ENCODE results near the gene SLC26A9. TPM values are rescaled to one million over a fixed set of nuclear protein-coding genes. Genes with fewer than 3 reads are reported as not detected.

The SLC26A9 gene
- total RNA-seq, 1 donor: not detected

DNA sequence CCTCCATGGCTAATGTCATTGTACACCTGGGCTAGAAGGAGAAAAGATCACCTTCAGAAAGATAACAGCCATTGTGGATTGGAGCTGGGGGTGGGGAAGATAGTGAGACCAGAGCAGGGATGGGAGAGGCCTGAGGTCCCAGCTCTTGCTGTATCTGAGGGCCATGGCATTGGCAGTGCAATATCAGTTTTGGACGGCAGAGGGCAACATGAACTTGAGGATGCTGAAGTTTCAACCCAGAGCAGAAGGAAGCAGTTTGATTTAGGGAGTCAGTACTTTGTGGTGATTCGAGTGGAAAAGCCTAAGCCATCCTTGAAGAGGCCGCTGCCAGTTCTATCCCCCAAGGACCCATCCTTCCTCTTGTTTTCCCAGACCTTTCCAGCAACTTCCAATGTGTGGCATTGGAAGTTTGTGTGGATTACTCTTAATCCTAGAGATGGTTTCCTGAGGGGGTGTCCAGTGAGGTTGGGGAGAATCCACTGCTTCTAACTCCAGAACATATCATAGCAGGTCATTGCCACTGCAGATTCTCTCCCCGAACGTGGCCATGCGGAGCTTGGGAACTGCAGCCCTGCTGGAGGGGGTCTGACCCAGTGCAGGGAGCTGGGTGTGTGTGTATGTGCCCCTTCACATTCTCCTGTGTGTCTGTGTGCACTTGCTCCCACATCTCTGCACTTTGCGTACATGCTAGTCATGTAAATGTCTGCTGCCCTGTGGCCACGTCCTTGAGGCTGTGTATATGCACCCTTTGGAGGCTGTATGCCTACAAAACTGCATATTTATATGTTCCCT lies 24.1 kb downstream of the SLC26A9 start:
- TF ChIP-seq CTCF (IDR thresholded peaks at IDR 0.05; ENCODE audit: insufficient read depth, low read depth, low read length): peak; percentile 88
- DNase-seq (ENCODE audit: low read depth): peak; percentile 79
- no peak overlapping the region for H3K4me3 ChIP-seq (ENCODE audit: low read depth, low read length)

DNA sequence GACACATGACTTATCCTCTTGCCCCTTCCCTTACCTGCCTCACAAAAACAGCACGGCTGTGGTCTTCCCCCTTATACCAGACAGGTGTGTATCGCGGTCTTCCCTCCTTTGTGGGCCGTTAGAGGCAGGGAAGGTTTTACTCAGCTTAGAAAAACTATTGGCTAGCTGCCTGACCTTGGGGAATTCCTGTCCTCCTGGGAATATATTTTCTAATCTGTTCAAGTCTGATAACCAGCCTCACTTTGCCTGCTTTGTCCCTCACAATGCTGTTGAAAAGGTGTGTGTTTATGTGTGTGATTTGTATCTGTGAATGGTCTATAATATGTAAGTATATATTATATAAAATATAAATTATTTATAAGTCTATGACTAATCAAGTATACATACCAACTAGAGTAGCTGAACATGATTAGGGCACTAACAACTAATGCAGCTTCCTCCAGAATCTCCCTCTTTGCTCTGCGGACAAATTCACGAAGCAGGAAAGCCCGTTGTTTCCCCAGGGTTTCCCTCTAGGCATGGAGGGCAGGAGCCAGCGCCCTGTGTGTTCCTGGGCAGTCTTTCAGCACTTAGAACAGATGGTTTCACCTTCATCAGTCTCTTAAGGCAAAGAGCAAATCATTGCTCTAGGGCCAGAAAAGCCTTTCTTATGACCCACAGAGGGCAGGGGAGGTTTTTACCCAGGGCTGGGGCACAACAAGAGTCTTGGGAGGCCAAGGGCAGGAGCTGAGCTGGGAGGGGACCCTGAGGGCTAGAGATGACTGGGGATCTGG lies 25.6 kb downstream of the SLC26A9 start:
- H3K4me3 ChIP-seq (ENCODE audit: low read depth, low read length): no peak overlapping the region
- no peak for TF ChIP-seq CTCF (IDR thresholded peaks at IDR 0.05; ENCODE audit: insufficient read depth, low read depth, low read length)
- DNase-seq (ENCODE audit: low read depth): no peak

DNA sequence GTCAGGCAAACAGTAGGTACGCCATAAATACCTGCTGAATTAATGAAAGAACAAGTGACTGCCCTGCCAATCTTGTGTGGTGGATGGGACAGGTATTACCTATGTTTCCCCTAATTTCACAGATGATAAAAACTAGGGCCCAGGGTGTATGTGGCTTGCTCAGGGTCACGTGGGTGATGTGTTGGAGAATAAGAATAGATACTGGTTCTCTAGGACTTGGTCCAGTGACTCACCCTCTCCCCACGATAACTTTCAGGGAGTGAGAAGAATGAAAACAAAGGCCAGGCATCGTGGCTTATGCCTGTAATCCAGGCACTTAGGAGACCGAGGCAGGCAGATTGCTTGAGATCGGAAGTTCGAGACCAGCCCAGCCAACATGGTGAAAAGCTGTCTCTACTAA lies 26.7 kb downstream of the SLC26A9 start:
- TF ChIP-seq CTCF (IDR thresholded peaks at IDR 0.05; ENCODE audit: insufficient read depth, low read depth, low read length): no peak
- no peak for DNase-seq (ENCODE audit: low read depth)
- H3K4me3 ChIP-seq (ENCODE audit: low read depth, low read length): no peak overlapping the region

DNA sequence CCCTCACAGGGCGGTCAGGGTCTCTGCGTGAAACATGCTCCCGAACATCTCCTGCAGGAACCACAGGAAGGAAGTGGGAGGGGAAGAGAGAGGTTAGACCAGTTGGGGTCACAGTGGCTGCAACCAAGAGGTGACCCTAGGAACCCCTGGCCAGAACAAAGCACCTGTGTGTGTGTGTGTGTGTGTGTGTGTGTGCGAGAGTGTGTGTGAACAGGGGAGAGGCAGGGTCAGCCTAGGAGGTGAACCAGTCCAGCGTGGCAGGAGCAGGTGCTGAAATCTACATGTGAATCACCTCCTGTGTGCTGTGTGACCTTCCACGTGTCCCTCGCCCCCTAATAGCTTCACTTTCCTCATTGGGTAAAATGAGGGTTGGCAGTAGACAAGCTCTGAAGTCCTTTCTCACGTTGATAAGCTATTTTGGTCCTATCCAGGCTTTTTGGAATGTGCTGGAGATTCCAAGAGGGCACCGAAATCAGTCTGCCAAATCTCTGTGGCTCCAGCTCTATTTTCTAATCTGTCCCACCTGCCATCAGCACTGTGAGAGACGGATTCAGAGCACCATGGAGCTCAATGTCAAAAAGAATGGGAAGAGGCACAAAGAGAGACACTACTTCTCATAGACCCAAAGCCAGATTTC lies 27.8 kb downstream of the SLC26A9 start:
- no peak overlapping the region for H3K4me3 ChIP-seq (ENCODE audit: low read depth, low read length)
- TF ChIP-seq CTCF (IDR thresholded peaks at IDR 0.05; ENCODE audit: insufficient read depth, low read depth, low read length): no peak
- no peak for DNase-seq (ENCODE audit: low read depth)

DNA sequence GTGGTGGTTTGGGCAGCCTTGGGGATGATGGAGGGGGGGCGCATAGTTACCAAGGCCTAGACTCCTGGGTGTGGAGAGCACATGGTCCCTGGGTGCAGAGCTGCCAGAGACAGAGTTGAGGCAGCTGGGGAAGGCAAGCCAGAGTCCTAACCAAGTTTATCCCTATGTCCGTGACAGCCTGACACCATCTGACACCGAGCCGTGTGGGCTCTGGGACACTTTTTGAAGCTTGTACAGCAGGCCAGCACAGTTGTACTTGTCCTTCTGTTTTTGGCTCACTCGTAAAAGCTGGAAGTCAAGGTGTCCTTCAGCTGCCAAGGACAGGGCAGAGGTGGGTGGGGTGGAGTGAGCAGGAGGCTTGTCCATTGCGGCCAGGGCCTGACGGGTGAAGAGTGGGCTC lies 28.5 kb downstream of the SLC26A9 start:
- no peak for TF ChIP-seq CTCF (IDR thresholded peaks at IDR 0.05; ENCODE audit: insufficient read depth, low read depth, low read length)
- no peak for DNase-seq (ENCODE audit: low read depth)
- H3K4me3 ChIP-seq (ENCODE audit: low read depth, low read length): no peak overlapping the region

- TF ChIP-seq CTCF (IDR thresholded peaks at IDR 0.05; ENCODE audit: insufficient read depth, low read depth, low read length): no peak
- H3K4me3 ChIP-seq (ENCODE audit: low read depth, low read length): no peak overlapping the region
These were observed 29.1 kb downstream of the SLC26A9 start for GRCh38 chr1:205914155-205914507.

More at GRCh38 chr1:205914155-205914507, 29.1 kb downstream of the SLC26A9 start:
- no peak for DNase-seq (ENCODE audit: low read depth)
